K562 (cell line): ENCODE data around the gene CMSS1. TPM values are rescaled to one million over a fixed set of nuclear protein-coding genes. Genes with fewer than 3 reads are reported as not detected.

Experiments used
- ATAC-seq: fragments of 200-7000 bp; cut with Tn5 transposase; 3 replicates; pipeline ENCODE4 v1.9.1; 2020; ENCODE audit warnings: moderate library complexity
- BruUV-seq: library from RNA; stranded (reverse); fragments of 400-500 nt; replicated peaks from 2 replicates; lab custom pipeline; 2021; lab: Mats Ljungman, UMichigan
- CTCF ChIA-PET: fragments of 300-600 bp; formaldehyde crosslinking; extraction: SDS; loops from one replicate; lab custom pipeline; 2021; ENCODE audit warnings: low intra/inter-chr PET ratio; lab: Yijun Ruan, JAX
- POLR2A ChIA-PET: fragments of 300-600, 350-650 bp; sonication (Branson Sonifier 250); formaldehyde crosslinking; extraction: SDS; loops from one replicate; lab custom pipeline; 2021; ENCODE audit warnings: antibody characterized with exemption, inconsistent platforms; lab: Yijun Ruan, JAX
- DNase-seq, 4 experiments: peaks; one replicate each; pipeline versions ENCODE4 v3.0.0 to v3.0.0-alpha.2; 2011 to 2018; ENCODE audit warnings: low spot score in 3 of 4, mixed read lengths in 3 of 4; ENCODE audit errors: extremely low read depth in 1 of 4
- FAIRE-seq: peaks from 2 replicates; lab custom pipeline; 2011; peaks lifted over from hg19 to GRCh38; lab: Jason Lieb, UNC
- H2AFZ ChIP-seq: 2 replicates; pipeline ENCODE4 v1.6.0; 2011; ENCODE audit warnings: low read depth, low read length, control low read depth, inconsistent platforms
- H3K27ac ChIP-seq: fragments of 200-600 bp; 3 replicates; pipeline ENCODE4 v1.8.0; 2011; ENCODE audit warnings: low read depth, mild to moderate bottlenecking, control low read depth, inconsistent platforms, low read length, moderate library complexity, mixed read lengths; ENCODE audit errors: extremely low read depth
- H3K27me3 ChIP-seq, 2 experiments: fragments of 300-600 bp in 1 of 2; 2 replicates in 1 of 2; 3 replicates in 1 of 2; pipeline versions ENCODE4 v1.6.0 to v1.8.0; 2011; ENCODE audit warnings: inconsistent platforms in 2 of 2, low read length in 2 of 2, mild to moderate bottlenecking in 1 of 2, mixed read lengths in 1 of 2, moderate library complexity in 1 of 2; ENCODE audit not compliant: control insufficient read depth in 2 of 2, insufficient read depth in 2 of 2
- H3K36me3 ChIP-seq: fragments of 300-600 bp; 3 replicates; pipeline ENCODE4 v1.8.0; 2011; ENCODE audit warnings: mild to moderate bottlenecking, low read length, inconsistent platforms; ENCODE audit not compliant: control insufficient read depth, insufficient read depth
- H3K4me1 ChIP-seq, 2 experiments: fragments of 200-600 bp in 1 of 2; replicated peaks in 1 of 2; 2 replicates in 1 of 2; 3 replicates in 1 of 2; pipeline versions ENCODE4 v1.5.1 to v1.8.0; 2011; ENCODE audit warnings: inconsistent platforms in 2 of 2, low read length in 2 of 2, mild to moderate bottlenecking in 1 of 2, mixed read lengths in 1 of 2, moderate library complexity in 1 of 2; ENCODE audit not compliant: control insufficient read depth in 2 of 2, insufficient read depth in 2 of 2
- H3K4me2 ChIP-seq: 2 replicates; pipeline ENCODE4 v1.6.1; 2011; ENCODE audit warnings: low read length, control low read depth, inconsistent platforms, mixed read lengths; ENCODE audit not compliant: insufficient read depth
- H3K4me3 ChIP-seq: fragments of 200-600 bp; sonication (generic), shearing (Covaris generic); 2 replicates; pipeline ENCODE4 v1.5.1; 2016; ENCODE audit warnings: control low read depth, inconsistent platforms
- H3K79me2 ChIP-seq: fragments of 200-600 bp; 3 replicates; pipeline ENCODE4 v1.8.0; 2011; ENCODE audit warnings: low read length, inconsistent platforms; ENCODE audit not compliant: control insufficient read depth, insufficient read depth
- H3K9ac ChIP-seq, 2 experiments: 2 replicates each; pipeline versions ENCODE4 v1.6.0 to v1.6.1; 2011; ENCODE audit warnings: low read depth in 2 of 2, low read length in 2 of 2, control low read depth in 1 of 2, inconsistent platforms in 1 of 2, mild to moderate bottlenecking in 1 of 2, mixed read lengths in 1 of 2; ENCODE audit not compliant: insufficient read depth in 1 of 2
- H3K9me1 ChIP-seq: one replicate; pipeline ENCODE4 v1.6.0; 2011; ENCODE audit warnings: inconsistent platforms, mild to moderate bottlenecking, low read length, moderate library complexity; ENCODE audit not compliant: control insufficient read depth, insufficient read depth
- H3K9me3 ChIP-seq: replicated peaks from 2 replicates; pipeline ENCODE4 v1.5.1; 2011; ENCODE audit warnings: low read depth, low read length, inconsistent platforms; ENCODE audit not compliant: control insufficient read depth, insufficient read depth
- H4K20me1 ChIP-seq: replicated peaks from 2 replicates; pipeline ENCODE4 v1.6.1; 2011; ENCODE audit warnings: low read length, inconsistent platforms, mixed read lengths; ENCODE audit not compliant: control insufficient read depth, insufficient read depth
- EHMT2 ChIP-seq: fragments of 450-650 bp; IDR thresholded peaks from 2 replicates; pipeline ENCODE4 v1.6.1; 2018; ENCODE audit warnings: antibody characterized with exemption
- GTF2F1 ChIP-seq: IDR thresholded peaks from 2 replicates; pipeline ENCODE4 v1.6.1; 2011; ENCODE audit warnings: low read depth, low read length, improper control_type of control experiment
- HMGN3 ChIP-seq: IDR thresholded peaks from 2 replicates; pipeline ENCODE4 v1.6.1; 2011; ENCODE audit warnings: borderline replicate concordance, low read depth, mild to moderate bottlenecking, mixed read lengths, low read length; ENCODE audit not compliant: insufficient read length; ENCODE audit errors: extremely low read depth
- L3MBTL2 ChIP-seq: fragments of 450-650 bp; IDR thresholded peaks from 2 replicates; pipeline ENCODE4 v1.6.1; 2016; ENCODE audit warnings: mild to moderate bottlenecking, moderate library complexity
- PTTG1 ChIP-seq: fragments of 450-650 bp; IDR thresholded peaks from 2 replicates; pipeline ENCODE4 v1.6.1; 2016; ENCODE audit warnings: low read depth, mild to moderate bottlenecking, missing genetic modification characterization, missing compliant biosample characterization
- STAG1 ChIP-seq: sonication (generic); formaldehyde crosslinking; IDR thresholded peaks from 2 replicates; pipeline ENCODE4 v1.5.0; 2020; ENCODE audit warnings: missing genetic modification reagents, borderline replicate concordance
- ZBTB1 ChIP-seq: sonication (generic); formaldehyde crosslinking; IDR thresholded peaks from 2 replicates; pipeline ENCODE4 v1.8.1; 2023; ENCODE audit warnings: missing genetic modification reagents, low read depth, mild to moderate bottlenecking, borderline replicate concordance
- ZNF133 ChIP-seq: fragments of 250-450 bp; sonication (Bioruptor Pico); IDR thresholded peaks from 2 replicates; pipeline ENCODE4 v1.4.0; 2020; ENCODE audit warnings: mild to moderate bottlenecking
- ZNF445 ChIP-seq: fragments of 250-450 bp; sonication (Bioruptor Pico); IDR thresholded peaks from 2 replicates; pipeline ENCODE4 v1.4.0; 2020; ENCODE audit warnings: low read depth, mild to moderate bottlenecking, moderate library complexity
- ZNF589 ChIP-seq: fragments of 200-800 bp; sonication (Bioruptor generic); IDR thresholded peaks from 2 replicates; pipeline ENCODE4 v1.6.1; 2016; ENCODE audit warnings: low read depth, missing genetic modification characterization, missing compliant biosample characterization
- ZNF707 ChIP-seq: fragments of 250-450 bp; sonication (Bioruptor Pico); conservative IDR thresholded peaks from 2 replicates; pipeline ENCODE4 v1.8.0; 2022; ENCODE audit warnings: inconsistent platforms, mild to moderate bottlenecking, moderate library complexity
- ZNF780A ChIP-seq: fragments of 250-450 bp; sonication (Bioruptor Pico); IDR thresholded peaks from 2 replicates; pipeline ENCODE4 v1.5.0; 2021; ENCODE audit warnings: mild to moderate bottlenecking
- WGBS: fragments of 100-300 bp; shearing (Covaris generic); methylation state at CpG from one replicate; pipeline ENCODE4 v1.1.6; 2016; ENCODE audit warnings: low coverage, mixed read lengths; ENCODE audit not compliant: insufficient coverage; ENCODE audit errors: missing lambda C conversion rate; 5-methylcytosine and 5-hydroxymethylcytosine counted together
- in situ Hi-C: fragments of 300-500 bp; cut with MboI; formaldehyde crosslinking; loops from 4 replicates; pipeline ENCODE4 v1.15.0; 2018; ENCODE audit warnings: inconsistent platforms, mixed read lengths
- intact Hi-C: fragments of 100-400 bp; cut with micrococcal nuclease; formaldehyde crosslinking; loops from 2 replicates; pipeline ENCODE4 v1.14.2; 2022
- polyA plus RNA-seq, 8 experiments: library from polyadenylated mRNA; depleted of rRNA in 4 of 8; stranded (reverse) in 5 of 8; unstranded in 3 of 8; fragments of >200 nt; fragmentation: Nextera tagmentation in 2 of 8; fragmentation: Illumina TruSeq in 1 of 8; extraction: Ambion mirVana in 2 of 8; extraction: Trizol in 1 of 8; gene quantifications; 2 replicates each; pipeline versions ENCODE4 v1.2.1 to v1.2.3, GENCODE V29; 2011 to 2014; ENCODE audit warnings: inconsistent platforms in 1 of 8, missing spikeins in 1 of 8
- total RNA-seq, 7 experiments: library from RNA; depleted of rRNA in 6 of 7; stranded (reverse); fragments of >200 nt in 6 of 7; fragmentation: Illumina TruSeq in 2 of 7; extraction: Trizol in 2 of 7; gene quantifications; 2 replicates each; pipeline versions ENCODE4 v1.2.1 to v1.2.3, GENCODE V29; 2011 to 2021; ENCODE audit warnings: low replicate concordance in 1 of 7
- TF ChIP-seq, protein P1 (sequence below): fragments of 250-450 bp; sonication (Bioruptor Pico); IDR thresholded peaks from 2 replicates; pipeline ENCODE4 v1.5.1; 2021; ENCODE audit warnings: mild to moderate bottlenecking
- TF ChIP-seq, protein P2 (sequence below): fragments of 250-450 bp; sonication (Bioruptor Pico); IDR thresholded peaks from 2 replicates; pipeline ENCODE4 v1.8.0; 2021; ENCODE audit warnings: moderate library complexity, mild to moderate bottlenecking, inconsistent platforms
- TF ChIP-seq, protein P3 (sequence below), 2 experiments: IDR thresholded peaks in 1 of 2; conservative IDR thresholded peaks in 1 of 2; 2 replicates each; pipeline ENCODE4 v1.6.1; 2016; ENCODE audit warnings: low read depth in 2 of 2, mild to moderate bottlenecking in 1 of 2, missing compliant biosample characterization in 1 of 2, missing genetic modification characterization in 1 of 2, moderate library complexity in 1 of 2
- TF ChIP-seq, protein P4 (sequence below): fragments of 450-650 bp; IDR thresholded peaks from one replicate; pipeline ENCODE4 v1.6.1; 2018; ENCODE audit warnings: mild to moderate bottlenecking, moderate library complexity; ENCODE audit not compliant: partially characterized antibody

The CMSS1 gene
- total and polyA plus RNA-seq, 9 of the 15 experiments (the other 6 are each of a cell fraction or from before 2014, with no cell fraction given), result 46.9 to 109 (median 72.3) TPM

DNA sequence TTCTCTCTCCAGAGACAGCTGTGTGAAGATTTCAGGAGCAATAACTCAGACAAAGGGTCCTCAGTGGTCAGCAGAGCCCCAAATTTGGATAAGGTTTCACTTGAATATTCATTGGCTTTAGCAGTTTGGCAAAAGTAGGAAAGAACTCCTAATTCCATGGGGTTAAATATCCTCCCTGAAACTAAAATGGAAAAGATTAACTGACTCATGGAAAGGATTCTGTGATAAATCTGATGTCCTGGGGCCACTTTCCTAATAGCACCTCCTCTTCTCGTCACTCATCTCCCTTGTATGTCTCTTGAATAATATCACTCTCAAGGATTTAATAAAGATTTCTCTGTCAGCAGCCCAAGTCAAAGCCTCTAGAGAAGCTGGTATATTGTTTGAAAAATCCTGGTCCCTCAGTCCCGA is 409.9 kb downstream of the CMSS1 start:
- no peak overlapping the region for H3K9ac ChIP-seq
- H3K4me1 ChIP-seq, result peaks cover 4 to 11% of the 10 kb centered on the region in 2 experiments; a peak in 3 of 5 replicates
- in situ Hi-C loops (no loop called here), intact Hi-C loops (no loop called here)
- no peak overlapping the region for H3K4me3 ChIP-seq
- no peak for DNase-seq
- no peak overlapping the region for H3K4me2 ChIP-seq
- no peaks in the 10 kb centered on the region for H3K9me1 ChIP-seq
- no peak overlapping the region for H3K27ac ChIP-seq
- no peaks in the 10 kb centered on the region for H3K36me3 ChIP-seq
- ChIA-PET POLR2A (interaction anchor here (1.3 kb wide), 1 partner anchor 20 kb away, joined by 3 read pairs; no protein-coding TSS in a partner anchor), CTCF (no interaction called here)
- no peaks in the 10 kb centered on the region for H3K27me3 ChIP-seq
- WGBS, result 54% methylated on average over 2 of the region's 2 CpGs
- no peak for ATAC-seq
- no peak overlapping the region for H2AFZ ChIP-seq
- H3K79me2 ChIP-seq, result no peaks in the 10 kb centered on the region
- BruUV-seq, result no TSS peak
- H3K9me3 ChIP-seq, result no peaks in the 10 kb centered on the region
- no peaks in the 10 kb centered on the region for H4K20me1 ChIP-seq
- no peak for FAIRE-seq
- TF ChIP-seq PTTG1 (no peak), ZNF133 (no peak), EHMT2 (no peak), L3MBTL2 (no peak), ZNF589 (CRISPR knock-in tag) (no peak), GTF2F1 (no peak), ZNF445 (CRISPR knock-in tag) (no peak), ZBTB1 (CRISPR knock-in tag) (no peak), ZNF707 (CRISPR knock-in tag) (no peak), STAG1 (CRISPR knock-in tag) (no peak), HMGN3 (no peak), ZNF780A (CRISPR knock-in tag) (no peak)
- TF ChIP-seq, protein P1, sequence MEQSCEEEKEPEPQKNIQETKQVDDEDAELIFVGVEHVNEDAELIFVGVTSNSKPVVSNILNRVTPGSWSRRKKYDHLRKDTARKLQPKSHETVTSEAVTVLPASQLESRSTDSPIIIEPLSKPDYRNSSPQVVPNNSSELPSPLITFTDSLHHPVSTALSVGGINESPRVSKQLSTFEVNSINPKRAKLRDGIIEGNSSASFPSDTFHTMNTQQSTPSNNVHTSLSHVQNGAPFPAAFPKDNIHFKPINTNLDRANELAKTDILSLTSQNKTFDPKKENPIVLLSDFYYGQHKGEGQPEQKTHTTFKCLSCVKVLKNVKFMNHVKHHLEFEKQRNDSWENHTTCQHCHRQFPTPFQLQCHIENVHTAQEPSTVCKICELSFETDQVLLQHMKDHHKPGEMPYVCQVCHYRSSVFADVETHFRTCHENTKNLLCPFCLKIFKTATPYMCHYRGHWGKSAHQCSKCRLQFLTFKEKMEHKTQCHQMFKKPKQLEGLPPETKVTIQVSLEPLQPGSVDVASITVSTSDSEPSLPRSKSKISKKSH, result no peak
- TF ChIP-seq, protein P2, sequence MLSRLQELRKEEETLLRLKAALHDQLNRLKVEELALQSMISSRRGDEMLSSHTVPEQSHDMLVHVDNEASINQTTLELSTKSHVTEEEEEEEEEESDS, result no peak
- TF ChIP-seq, protein P3, sequence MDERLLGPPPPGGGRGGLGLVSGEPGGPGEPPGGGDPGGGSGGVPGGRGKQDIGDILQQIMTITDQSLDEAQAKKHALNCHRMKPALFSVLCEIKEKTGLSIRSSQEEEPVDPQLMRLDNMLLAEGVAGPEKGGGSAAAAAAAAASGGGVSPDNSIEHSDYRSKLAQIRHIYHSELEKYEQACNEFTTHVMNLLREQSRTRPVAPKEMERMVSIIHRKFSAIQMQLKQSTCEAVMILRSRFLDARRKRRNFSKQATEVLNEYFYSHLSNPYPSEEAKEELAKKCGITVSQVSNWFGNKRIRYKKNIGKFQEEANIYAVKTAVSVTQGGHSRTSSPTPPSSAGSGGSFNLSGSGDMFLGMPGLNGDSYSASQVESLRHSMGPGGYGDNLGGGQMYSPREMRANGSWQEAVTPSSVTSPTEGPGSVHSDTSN (CRISPR knock-in tag; IDR thresholded peaks at IDR 0.05; ENCODE audit: low read depth), result no peak
- TF ChIP-seq, protein P3 (tag; conservative IDR thresholded peaks at IDR 0.05; ENCODE audit: low read depth), result no peak
- TF ChIP-seq, protein P4, sequence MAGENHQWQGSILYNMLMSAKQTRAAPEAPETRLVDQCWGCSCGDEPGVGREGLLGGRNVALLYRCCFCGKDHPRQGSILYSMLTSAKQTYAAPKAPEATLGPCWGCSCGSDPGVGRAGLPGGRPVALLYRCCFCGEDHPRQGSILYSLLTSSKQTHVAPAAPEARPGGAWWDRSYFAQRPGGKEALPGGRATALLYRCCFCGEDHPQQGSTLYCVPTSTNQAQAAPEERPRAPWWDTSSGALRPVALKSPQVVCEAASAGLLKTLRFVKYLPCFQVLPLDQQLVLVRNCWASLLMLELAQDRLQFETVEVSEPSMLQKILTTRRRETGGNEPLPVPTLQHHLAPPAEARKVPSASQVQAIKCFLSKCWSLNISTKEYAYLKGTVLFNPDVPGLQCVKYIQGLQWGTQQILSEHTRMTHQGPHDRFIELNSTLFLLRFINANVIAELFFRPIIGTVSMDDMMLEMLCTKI, result no peak
